ENCODE results near the gene TRAPPC2.
"Not testable (repeated sequence)": the region's sequence is repeated elsewhere in the genome, so short reads cannot be mapped to it uniquely, and the experiment has no call there.

Gene TRAPPC2

GRCh38 chrX:13733506-13733905 lies 914 bp downstream of the TRAPPC2 start:
- Mint-ChIP-seq H3K27me3 (no peaks in the 10 kb centered on the region), H3K36me3 (ENCODE audit: insufficient read depth) (peaks cover 27% of the 10 kb centered on the region), H3K4me1 (peaks cover 26% of the 10 kb centered on the region), H3K27ac (ENCODE audit: low read depth) (peak overlapping the region; percentile 89), H3K9me3 (no peaks in the 10 kb centered on the region), H3K4me3 (peak overlapping the region; percentile 97)
- ATAC-seq (replicated peaks; ENCODE audit: extremely low read depth, poor library complexity, severe bottlenecking): no peak
- no peak for DNase-seq (ENCODE audit: low spot score in 2 of 2)

GRCh38 chrX:13732246-13733067 lies 2.0 kb downstream of the TRAPPC2 start:
- H3K9me3 Mint-ChIP-seq: no peaks in the 10 kb centered on the region
- no peak for ATAC-seq (replicated peaks; ENCODE audit: extremely low read depth, poor library complexity, severe bottlenecking)
- H3K4me1 Mint-ChIP-seq: peaks cover 33% of the 10 kb centered on the region

DNA sequence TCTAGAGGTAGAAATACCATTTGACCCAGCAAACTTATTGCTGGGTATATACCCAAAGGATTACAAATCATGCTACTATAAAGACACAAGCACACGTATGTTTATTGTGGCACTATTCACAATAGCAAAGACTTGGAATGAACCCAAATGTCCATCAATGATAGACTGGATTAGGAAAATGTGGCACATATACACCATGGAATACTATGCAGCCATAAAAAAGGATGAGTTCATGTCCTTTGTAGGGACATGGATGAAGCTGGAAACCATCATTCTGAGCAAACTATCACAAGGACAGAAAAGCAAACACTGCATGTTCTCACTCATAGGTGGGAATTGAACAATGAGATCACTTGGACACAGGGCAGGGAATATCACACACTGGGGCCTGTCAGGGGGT lies 3.9 kb downstream of the TRAPPC2 start:
- Mint-ChIP-seq H3K36me3 (ENCODE audit: insufficient read depth) (peaks cover 26% of the 10 kb centered on the region), H3K4me1 (peaks cover 52% of the 10 kb centered on the region)
- H3K27me3 Mint-ChIP-seq; ATAC-seq (replicated peaks; ENCODE audit: extremely low read depth, poor library complexity, severe bottlenecking); H3K4me3 Mint-ChIP-seq; H3K27ac Mint-ChIP-seq (ENCODE audit: low read depth); DNase-seq (ENCODE audit: low spot score in 2 of 2); H3K9me3 Mint-ChIP-seq: not testable (repeated sequence)

More at GRCh38 chrX:13732246-13733067, 2.0 kb downstream of the TRAPPC2 start:
- H3K4me3 Mint-ChIP-seq: peak overlapping the region; percentile 97
- H3K27ac Mint-ChIP-seq (ENCODE audit: low read depth): peak overlapping the region; percentile 36
- H3K36me3 Mint-ChIP-seq (ENCODE audit: insufficient read depth): peaks cover 27% of the 10 kb centered on the region
- H3K27me3 Mint-ChIP-seq: no peaks in the 10 kb centered on the region
- DNase-seq (ENCODE audit: low spot score in 2 of 2): no peak

DNA sequence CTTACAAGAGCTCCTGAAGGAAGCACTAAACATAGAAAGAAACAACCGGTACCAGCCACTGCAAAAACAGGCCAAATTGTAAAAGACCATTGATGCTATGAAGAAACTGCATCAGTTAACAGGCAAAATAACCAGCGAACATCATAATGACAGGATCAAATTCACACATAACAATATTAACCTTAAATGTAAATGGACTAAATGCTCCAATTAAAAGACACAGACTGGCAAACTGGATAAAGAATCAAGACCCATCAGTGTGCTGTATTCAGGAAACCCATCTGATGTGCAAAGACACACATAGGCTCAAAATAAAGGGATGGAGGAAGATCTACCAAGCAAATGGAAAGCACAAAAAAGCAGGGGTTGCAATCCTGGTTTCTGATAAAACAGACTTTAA lies 7.8 kb downstream of the TRAPPC2 start:
- peak overlapping the region; percentile 91 for H3K27ac Mint-ChIP-seq (ENCODE audit: low read depth)
- DNase-seq (ENCODE audit: low spot score in 2 of 2); H3K27me3 Mint-ChIP-seq; H3K9me3 Mint-ChIP-seq; ATAC-seq (replicated peaks; ENCODE audit: extremely low read depth, poor library complexity, severe bottlenecking): not testable (repeated sequence)
- H3K36me3 Mint-ChIP-seq (ENCODE audit: insufficient read depth): peaks cover 16% of the 10 kb centered on the region
- H3K4me3 Mint-ChIP-seq: peak overlapping the region; percentile 71
- peaks cover 57% of the 10 kb centered on the region for H3K4me1 Mint-ChIP-seq

DNA sequence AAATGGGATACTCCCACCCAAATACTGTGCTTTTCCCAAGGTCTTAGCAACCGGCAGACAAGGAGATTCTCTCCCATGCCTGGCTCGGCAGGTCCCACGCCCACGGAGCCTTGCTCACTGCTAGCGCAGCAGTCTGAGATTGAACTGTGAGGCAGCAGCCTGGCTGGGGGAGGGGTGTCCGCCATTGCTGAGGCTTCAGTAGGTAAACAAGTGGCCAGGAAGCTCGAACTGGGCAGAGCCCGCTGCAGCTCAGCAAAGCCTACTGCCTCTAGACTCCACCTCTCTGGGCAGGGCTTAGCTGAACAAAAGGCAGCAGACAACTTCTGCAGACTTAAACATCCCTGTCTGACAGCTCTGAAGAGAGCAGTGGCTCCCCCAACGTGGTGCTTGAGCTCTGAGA lies 9.5 kb downstream of the TRAPPC2 start:
- Mint-ChIP-seq H3K36me3 (ENCODE audit: insufficient read depth) (peaks cover 13% of the 10 kb centered on the region), H3K27ac (ENCODE audit: low read depth) (peak overlapping the region; percentile 91), H3K4me3 (peak overlapping the region; percentile 71), H3K4me1 (peaks cover 62% of the 10 kb centered on the region)
- not testable (repeated sequence) for H3K27me3 Mint-ChIP-seq, H3K9me3 Mint-ChIP-seq
- DNase-seq (ENCODE audit: low spot score in 2 of 2): peak; percentile 16 to 59
- ATAC-seq (replicated peaks; ENCODE audit: extremely low read depth, poor library complexity, severe bottlenecking): peak; percentile 79

GRCh38 chrX:13721819-13722519 lies 12.5 kb downstream of the TRAPPC2 start:
- DNase-seq (ENCODE audit: low spot score in 2 of 2) (no peak), ATAC-seq (replicated peaks; ENCODE audit: extremely low read depth, poor library complexity, severe bottlenecking) (no peak)
- no peak overlapping the region for H3K4me3 Mint-ChIP-seq
- H3K36me3 Mint-ChIP-seq (ENCODE audit: insufficient read depth): peaks cover 16% of the 10 kb centered on the region
- H3K4me1 Mint-ChIP-seq: peaks cover 55% of the 10 kb centered on the region
- no peaks in the 10 kb centered on the region for H3K27me3 Mint-ChIP-seq
- no peaks in the 10 kb centered on the region for H3K9me3 Mint-ChIP-seq
- peak overlapping the region; percentile 73 for H3K27ac Mint-ChIP-seq (ENCODE audit: low read depth)

- Mint-ChIP-seq H3K4me3 (no peak overlapping the region), H3K9me3 (no peaks in the 10 kb centered on the region), H3K27me3 (no peaks in the 10 kb centered on the region), H3K4me1 (peaks cover 51% of the 10 kb centered on the region), H3K27ac (ENCODE audit: low read depth) (no peak overlapping the region), H3K36me3 (ENCODE audit: insufficient read depth) (peaks cover 20% of the 10 kb centered on the region)
- ATAC-seq (replicated peaks; ENCODE audit: extremely low read depth, poor library complexity, severe bottlenecking) (no peak), DNase-seq (ENCODE audit: low spot score in 2 of 2) (no peak)
These were observed 13.0 kb downstream of the TRAPPC2 start for GRCh38 chrX:13721371-13721770.

DNA sequence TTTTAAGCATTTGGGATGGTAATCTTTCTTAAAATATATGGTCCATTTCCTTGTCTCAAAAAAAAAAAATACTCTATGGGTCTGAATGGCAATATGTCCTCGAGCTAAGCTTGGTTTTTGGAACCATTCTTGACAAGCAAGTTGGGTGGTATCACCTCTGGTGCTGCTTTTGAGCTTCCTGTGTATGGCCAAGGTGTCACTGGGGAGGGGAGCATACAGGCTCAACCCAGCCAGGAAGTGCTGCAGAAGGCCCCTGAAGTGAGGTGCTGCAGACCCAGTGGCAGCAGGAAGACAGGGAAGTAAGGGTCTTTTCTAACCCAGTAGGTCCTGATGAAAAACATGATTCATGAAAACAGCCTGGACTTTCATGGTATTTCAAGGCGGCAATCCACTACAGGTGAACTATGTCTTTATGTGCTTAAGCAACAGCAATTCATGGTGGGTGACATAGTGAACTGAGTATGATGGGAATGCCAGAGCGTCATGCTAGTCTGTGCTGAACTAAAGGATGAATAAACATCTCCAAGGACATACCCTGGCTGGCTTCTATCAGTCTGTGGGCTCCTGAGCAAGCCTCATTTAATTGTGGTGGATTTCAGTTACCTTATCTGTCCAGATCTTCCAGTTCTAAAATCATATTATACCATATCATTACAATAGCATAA lies 15.1 kb downstream of the TRAPPC2 start:
- DNase-seq (ENCODE audit: low spot score in 2 of 2) (peak in 1 of 2 donors; percentile 10), ATAC-seq (replicated peaks; ENCODE audit: extremely low read depth, poor library complexity, severe bottlenecking) (peak; percentile 56)
- peak overlapping the region; percentile 54 for H3K4me3 Mint-ChIP-seq
- H3K9me3 Mint-ChIP-seq: no peaks in the 10 kb centered on the region
- no peaks in the 10 kb centered on the region for H3K27me3 Mint-ChIP-seq
- peaks cover 37% of the 10 kb centered on the region for H3K4me1 Mint-ChIP-seq
- peak overlapping the region; percentile 88 for H3K27ac Mint-ChIP-seq (ENCODE audit: low read depth)
- H3K36me3 Mint-ChIP-seq (ENCODE audit: insufficient read depth): peaks cover 28% of the 10 kb centered on the region

- ATAC-seq (replicated peaks; ENCODE audit: extremely low read depth, poor library complexity, severe bottlenecking) (no peak), DNase-seq (ENCODE audit: low spot score in 2 of 2) (no peak)
- Mint-ChIP-seq H3K4me1 (peaks cover 26% of the 10 kb centered on the region), H3K36me3 (ENCODE audit: insufficient read depth) (peaks cover 34% of the 10 kb centered on the region), H3K9me3 (no peaks in the 10 kb centered on the region), H3K27ac (ENCODE audit: low read depth) (peak overlapping the region; percentile 85), H3K27me3 (no peaks in the 10 kb centered on the region), H3K4me3 (no peak overlapping the region)
These were observed 16.5 kb downstream of the TRAPPC2 start for GRCh38 chrX:13717700-13718472.

GRCh38 chrX:13716905-13717304 lies 17.5 kb downstream of the TRAPPC2 start:
- Mint-ChIP-seq H3K36me3 (ENCODE audit: insufficient read depth) (peaks cover 35% of the 10 kb centered on the region), H3K27me3 (no peaks in the 10 kb centered on the region), H3K9me3 (no peaks in the 10 kb centered on the region), H3K27ac (ENCODE audit: low read depth) (peak overlapping the region; percentile 85), H3K4me1 (peaks cover 23% of the 10 kb centered on the region), H3K4me3 (peak overlapping the region; percentile 62)
- DNase-seq (ENCODE audit: low spot score in 2 of 2) (peak; percentile 15 to 44), ATAC-seq (replicated peaks; ENCODE audit: extremely low read depth, poor library complexity, severe bottlenecking) (peak; percentile 85)

GRCh38 chrX:13716455-13716854 lies 18.0 kb downstream of the TRAPPC2 start:
- ATAC-seq (replicated peaks; ENCODE audit: extremely low read depth, poor library complexity, severe bottlenecking): peak; percentile 66
- H3K9me3 Mint-ChIP-seq: no peaks in the 10 kb centered on the region
- H3K4me3 Mint-ChIP-seq: no peak overlapping the region
- H3K27ac Mint-ChIP-seq (ENCODE audit: low read depth): peak overlapping the region; percentile 85
- no peak for DNase-seq (ENCODE audit: low spot score in 2 of 2)
- H3K27me3 Mint-ChIP-seq: no peaks in the 10 kb centered on the region
- H3K4me1 Mint-ChIP-seq: peaks cover 23% of the 10 kb centered on the region
- peaks cover 38% of the 10 kb centered on the region for H3K36me3 Mint-ChIP-seq (ENCODE audit: insufficient read depth)

DNA sequence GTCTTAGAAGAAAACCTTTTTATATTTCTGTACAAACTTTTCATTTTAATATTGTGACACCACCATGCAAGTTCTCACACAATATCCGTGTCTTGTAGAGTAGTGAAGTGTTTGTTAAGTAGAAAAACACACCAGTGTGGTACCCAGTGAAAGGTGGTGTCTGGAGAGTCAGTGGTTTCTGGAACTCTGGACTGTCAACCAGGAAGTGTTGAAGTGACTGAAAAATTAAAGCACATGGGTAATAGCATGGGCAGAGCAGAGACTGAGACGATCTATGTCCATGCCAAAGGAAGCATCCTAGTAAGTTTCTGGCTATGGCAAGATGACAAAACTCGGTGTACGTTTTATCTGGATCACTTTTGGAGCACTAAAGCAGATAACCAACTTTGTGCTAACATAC lies 23.3 kb downstream of the TRAPPC2 start:
- H3K4me3 Mint-ChIP-seq: no peak overlapping the region

More for the DNA sequence above, 23.3 kb downstream of the TRAPPC2 start:
- Mint-ChIP-seq H3K9me3 (no peaks in the 10 kb centered on the region), H3K36me3 (ENCODE audit: insufficient read depth) (peaks cover 42% of the 10 kb centered on the region), H3K27me3 (no peaks in the 10 kb centered on the region), H3K4me1 (peaks cover 16% of the 10 kb centered on the region), H3K27ac (ENCODE audit: low read depth) (no peak overlapping the region)
- ATAC-seq (replicated peaks; ENCODE audit: extremely low read depth, poor library complexity, severe bottlenecking) (no peak), DNase-seq (ENCODE audit: low spot score in 2 of 2) (no peak)

Measured in central memory CD8-positive, alpha-beta T cell (primary cell).